HEK293 (cell line): ENCODE measurements around the gene ATP5PB.
A peak's percentile ranks its signal among the peaks of the same experiment; 100 is the strongest.

Source experiments
- CTCF ChIA-PET: fragments of 350-600 bp; formaldehyde crosslinking; extraction: SDS; loops from one replicate; lab custom pipeline; 2021; ENCODE audit warnings: antibody characterized with exemption; lab: Yijun Ruan, JAX
- POLR2A ChIA-PET: fragments of 300-600 bp; formaldehyde crosslinking; extraction: SDS; loops from one replicate; lab custom pipeline; 2020; ENCODE audit warnings: antibody characterized with exemption, inconsistent platforms; lab: Yijun Ruan, JAX
- H3K27ac ChIP-seq: fragments of 200-500 bp; sonication (Bioruptor generic); 2 replicates; pipeline ENCODE4 v1.5.1; 2014; ENCODE audit warnings: low read depth, low read length, control low read depth, inconsistent platforms; ENCODE audit errors: extremely low read depth
- H3K36me3 ChIP-seq, 2 experiments: fragments of 200-500 bp in 1 of 2; sonication (Bioruptor generic) in 1 of 2; 1 replicate in 1 of 2; 2 replicates in 1 of 2; pipeline ENCODE4 v1.5.1; 2014 to 2017; ENCODE audit warnings: inconsistent platforms in 2 of 2, low read length in 2 of 2; ENCODE audit not compliant: control insufficient read depth in 2 of 2, insufficient read depth in 1 of 2
- H3K4me1 ChIP-seq: fragments of 200-500 bp; sonication (Bioruptor generic); 2 replicates; pipeline ENCODE4 v1.5.1; 2014; ENCODE audit warnings: mild to moderate bottlenecking, low read length, inconsistent platforms; ENCODE audit not compliant: control insufficient read depth, insufficient read depth
- H3K4me3 ChIP-seq: 2 replicates; pipeline ENCODE4 v1.5.1; 2011; ENCODE audit warnings: low read depth, mild to moderate bottlenecking, control low read depth, low read length, moderate library complexity
- H3K9me3 ChIP-seq: fragments of 200-500 bp; sonication (Bioruptor generic); 2 replicates; pipeline ENCODE4 v1.5.1; 2014; ENCODE audit warnings: low read depth, low read length, inconsistent platforms; ENCODE audit not compliant: control insufficient read depth, insufficient read depth
- HIC1 ChIP-seq: fragments of 450-650 bp; formaldehyde crosslinking; IDR thresholded peaks from 2 replicates; pipeline ENCODE4 v1.5.1; 2016; ENCODE audit warnings: missing biosample characterization, missing genetic modification characterization
- KLF8 ChIP-seq: fragments of 450-650 bp; formaldehyde crosslinking; IDR thresholded peaks from 2 replicates; pipeline ENCODE4 v1.5.1; 2016; ENCODE audit warnings: missing biosample characterization, missing genetic modification characterization
- SP2 ChIP-seq: fragments of 450-650 bp; formaldehyde crosslinking; IDR thresholded peaks from 2 replicates; pipeline ENCODE4 v1.5.1; 2016; ENCODE audit warnings: missing biosample characterization, missing genetic modification characterization
- TRIM28 ChIP-seq: IDR thresholded peaks from 2 replicates; pipeline ENCODE4 v1.6.1; 2011; ENCODE audit warnings: low read length, control low read depth, borderline replicate concordance
- ZBTB8A ChIP-seq: fragments of 450-650 bp; formaldehyde crosslinking; IDR thresholded peaks from 2 replicates; pipeline ENCODE4 v1.5.1; 2016; ENCODE audit warnings: missing biosample characterization, missing genetic modification characterization
- ZFP3 ChIP-seq: fragments of 450-650 bp; formaldehyde crosslinking; IDR thresholded peaks from 2 replicates; pipeline ENCODE4 v1.5.1; 2016; ENCODE audit warnings: low read depth, missing biosample characterization, missing genetic modification characterization
- ZNF133 ChIP-seq: fragments of 450-650 bp; formaldehyde crosslinking; IDR thresholded peaks from 2 replicates; pipeline ENCODE4 v1.5.1; 2016; ENCODE audit warnings: missing biosample characterization, missing genetic modification characterization
- ZNF148 ChIP-seq: fragments of 450-650 bp; formaldehyde crosslinking; IDR thresholded peaks from 2 replicates; pipeline ENCODE4 v1.5.0; 2017; ENCODE audit warnings: missing biosample characterization, missing genetic modification characterization, borderline replicate concordance
- ZNF19 ChIP-seq: fragments of 450-650 bp; formaldehyde crosslinking; IDR thresholded peaks from 2 replicates; pipeline ENCODE4; 2016; ENCODE audit warnings: missing biosample characterization, missing genetic modification characterization, low read depth
- ZNF211 ChIP-seq: fragments of 450-650 bp; formaldehyde crosslinking; IDR thresholded peaks from 2 replicates; pipeline ENCODE4 v1.5.1; 2016; ENCODE audit warnings: low read depth, missing biosample characterization, missing genetic modification characterization
- ZNF223 ChIP-seq: fragments of 450-650 bp; formaldehyde crosslinking; IDR thresholded peaks from 2 replicates; pipeline ENCODE4 v1.5.1; 2016; ENCODE audit warnings: missing biosample characterization, missing genetic modification characterization
- ZNF23 ChIP-seq: fragments of 450-650 bp; formaldehyde crosslinking; IDR thresholded peaks from 2 replicates; pipeline ENCODE4 v1.5.1; 2016; ENCODE audit warnings: missing biosample characterization, missing genetic modification characterization, borderline replicate concordance
- ZNF302 ChIP-seq: fragments of 450-650 bp; formaldehyde crosslinking; IDR thresholded peaks from 2 replicates; pipeline ENCODE4 v1.5.1; 2016; ENCODE audit warnings: missing biosample characterization, missing genetic modification characterization, low read depth
- ZNF398 ChIP-seq: fragments of 450-650 bp; formaldehyde crosslinking; IDR thresholded peaks from 2 replicates; pipeline ENCODE4 v1.5.1; 2017; ENCODE audit warnings: missing biosample characterization, missing genetic modification characterization
- ZNF416 ChIP-seq: fragments of 450-650 bp; formaldehyde crosslinking; IDR thresholded peaks from 2 replicates; pipeline ENCODE4 v1.5.1; 2016; ENCODE audit warnings: missing biosample characterization, missing genetic modification characterization
- ZNF544 ChIP-seq: fragments of 450-650 bp; formaldehyde crosslinking; IDR thresholded peaks from 2 replicates; pipeline ENCODE4 v1.5.0; 2017; ENCODE audit warnings: missing biosample characterization, missing genetic modification characterization
- ZNF549 ChIP-seq: fragments of 450-650 bp; IDR thresholded peaks from 2 replicates; pipeline ENCODE4 v1.5.1; 2018; ENCODE audit warnings: missing biosample characterization, missing genetic modification characterization, mild to moderate bottlenecking, inconsistent platforms, moderate library complexity
- ZNF707 ChIP-seq: fragments of 450-650 bp; formaldehyde crosslinking; IDR thresholded peaks from 2 replicates; pipeline ENCODE4 v1.5.1; 2016; ENCODE audit warnings: missing biosample characterization, missing genetic modification characterization
- ZNF777 ChIP-seq: fragments of 450-650 bp; formaldehyde crosslinking; IDR thresholded peaks from 2 replicates; pipeline ENCODE4 v1.5.1; 2017; ENCODE audit warnings: missing biosample characterization, missing genetic modification characterization, borderline replicate concordance

The ATP5PB gene

GRCh38 chr1:111490220-111490619 lies 41.0 kb downstream of the ATP5PB start (continued):
- TF ChIP-seq ZNF19 (tag by site-specific recombination) (no peak), ZNF302 (tag by site-specific recombination) (no peak), ZNF133 (no peak), ZNF777 (no peak), TRIM28 (no peak), ZNF148 (tag by site-specific recombination) (no peak), ZNF707 (tag by site-specific recombination) (no peak), ZNF544 (tag by site-specific recombination) (no peak), HIC1 (no peak)
- TF ChIP-seq, all 188 proteins: peak for 0

GRCh38 chr1:111491070-111491469 lies 41.8 kb downstream of the ATP5PB start:
- no peak for TF ChIP-seq ZNF398 (tag by site-specific recombination)
- CTCF ChIA-PET: interaction anchor here (0.5 to 3.4 kb wide), 4 partner anchors 17 to 1467 kb away, joined by 4 to 15 read pairs (median 6); no protein-coding TSS in a partner anchor
- no peak overlapping the region for H3K27ac ChIP-seq

GRCh38 chr1:111496398-111496797 lies 47.1 kb downstream of the ATP5PB start:
- CTCF ChIA-PET: interaction anchor here (1.3 kb wide), 1 partner anchor 15 kb away, joined by 3 read pairs; no protein-coding TSS in a partner anchor
- no peak overlapping the region for H3K4me3 ChIP-seq

More at GRCh38 chr1:111491070-111491469, 41.8 kb downstream of the ATP5PB start:
- H3K36me3 ChIP-seq: no peaks in the 10 kb centered on the region
- no peak overlapping the region for H3K4me3 ChIP-seq
- H3K9me3 ChIP-seq: no peaks in the 10 kb centered on the region
- POLR2A ChIA-PET: no interaction called here
- no peaks in the 10 kb centered on the region for H3K4me1 ChIP-seq

GRCh38 chr1:111497592-111497991 lies 48.3 kb downstream of the ATP5PB start:
- Histone ChIP-seq H3K36me3 (no peaks in the 10 kb centered on the region), H3K9me3 (no peaks in the 10 kb centered on the region), H3K27ac (no peak overlapping the region), H3K4me3 (no peak overlapping the region), H3K4me1 (no peaks in the 10 kb centered on the region)
- POLR2A ChIA-PET: interaction anchor here (0.6 kb wide), 1 partner anchor 122 kb away, joined by 4 read pairs; no protein-coding TSS in a partner anchor
- TF ChIP-seq ZNF223 (tag by site-specific recombination): no peak
- TF ChIP-seq SP2 (tag by site-specific recombination): no peak
- TF ChIP-seq KLF8: no peak
- no peak for TF ChIP-seq ZFP3 (tag by site-specific recombination)
- CTCF ChIA-PET: interaction anchor here (1.8 kb wide), 1 partner anchor 11 kb away, joined by 12 read pairs; no protein-coding TSS in a partner anchor

More at GRCh38 chr1:111496398-111496797, 47.1 kb downstream of the ATP5PB start:
- Histone ChIP-seq H3K9me3 (no peaks in the 10 kb centered on the region), H3K36me3 (no peaks in the 10 kb centered on the region), H3K4me1 (no peaks in the 10 kb centered on the region), H3K27ac (no peak overlapping the region)
- POLR2A ChIA-PET: no interaction called here
- TF ChIP-seq ZNF416 (tag by site-specific recombination) (no peak), ZBTB8A (no peak), ZNF211 (tag by site-specific recombination) (no peak), ZNF549 (peak; percentile 99), ZNF23 (tag by site-specific recombination) (no peak)
- TF ChIP-seq, all 188 proteins: peak for 1
